ENCODE data around the gene TEX12.

Gene TEX12

DNA sequence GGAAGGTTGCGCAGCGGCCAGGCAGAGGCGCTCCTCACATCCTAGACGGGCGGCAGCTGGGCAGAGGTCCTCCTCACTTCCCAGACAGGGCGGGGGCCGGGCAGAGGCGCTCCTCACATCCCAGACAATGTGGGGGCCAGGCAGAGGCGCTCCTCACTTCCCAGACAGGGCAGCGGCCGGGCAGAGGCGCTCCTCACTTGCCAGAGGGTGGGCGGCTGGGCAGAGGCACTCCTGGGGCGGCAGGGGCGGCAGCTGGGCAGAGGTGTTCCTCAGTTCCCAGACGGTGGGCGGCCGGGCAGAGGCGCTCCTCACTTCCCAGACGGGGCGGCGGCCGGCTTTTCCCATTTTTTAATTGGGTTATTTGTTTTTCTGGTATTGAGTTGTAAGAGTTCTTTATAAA is 38.9 kb downstream of the TEX12 start:
- no peak for TF ChIP-seq EZH2 (IDR thresholded peaks at IDR 0.05; ENCODE audit: borderline replicate concordance, low read length)
- no peak for TF ChIP-seq CTCF (IDR thresholded peaks at IDR 0.05; ENCODE audit: low read length)

DNA sequence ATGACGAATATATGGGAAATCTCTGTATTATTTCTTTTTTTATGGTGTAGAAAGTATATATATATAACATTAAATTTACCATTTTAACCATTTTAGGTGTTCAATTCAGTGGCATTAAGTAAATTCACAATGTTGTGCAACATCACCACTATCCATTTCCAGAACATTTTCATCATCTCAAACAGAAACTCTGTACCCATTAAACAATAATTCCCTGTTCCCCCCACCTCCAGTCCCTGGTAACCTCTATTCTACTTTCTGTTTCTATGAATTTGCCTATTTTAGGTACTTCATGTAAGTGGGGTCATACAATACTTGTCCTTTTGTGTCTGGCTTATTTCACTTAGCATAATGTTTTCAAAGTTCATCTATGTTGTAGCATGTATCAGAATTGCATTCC is 43.7 kb downstream of the TEX12 start:
- no peaks in the 10 kb centered on the region for H3F3A ChIP-seq (ENCODE audit: insufficient read depth, low read length)
- TF ChIP-seq EZH2 (IDR thresholded peaks at IDR 0.05; ENCODE audit: borderline replicate concordance, low read length) (no peak), CTCF (IDR thresholded peaks at IDR 0.05; ENCODE audit: low read length) (no peak)

More for the DNA sequence above, 38.9 kb downstream of the TEX12 start:
- Histone ChIP-seq H4K20me1 (ENCODE audit: insufficient read depth, low read length) (no peaks in the 10 kb centered on the region), H3K4me1 (ENCODE audit: insufficient read depth, low read length, severe bottlenecking) (no peaks in the 10 kb centered on the region), H3K9me2 (ENCODE audit: low read depth, low read length) (no peaks in the 10 kb centered on the region), H3K36me3 (ENCODE audit: insufficient read depth, low read length) (no peaks in the 10 kb centered on the region), H3F3A (ENCODE audit: insufficient read depth, low read length) (no peaks in the 10 kb centered on the region), H3K4me2 (ENCODE audit: low read length) (no peak overlapping the region), H3K9me3 (ENCODE audit: low read length) (no peaks in the 10 kb centered on the region), H3K79me2 (ENCODE audit: insufficient read depth, low read length) (no peaks in the 10 kb centered on the region), H3K9ac (ENCODE audit: low read length) (no peak overlapping the region), H3K4me3 (ENCODE audit: low read depth, low read length, poor library complexity, severe bottlenecking) (no peak overlapping the region), H2AFZ (ENCODE audit: low read length) (no peak overlapping the region), H3K27me3 (ENCODE audit: insufficient read depth, low read length) (no peaks in the 10 kb centered on the region), H3K27ac (ENCODE audit: low read depth, low read length, poor library complexity, severe bottlenecking) (no peak overlapping the region)

GRCh38 chr11:112211536-112211935 is 44.4 kb downstream of the TEX12 start:
- no peaks in the 10 kb centered on the region for H3K9me2 ChIP-seq (ENCODE audit: low read depth, low read length)
- 0 out of 2 replicates have a peak, but pooled peaks cover 5% of the 10 kb centered on the region for H3K27me3 ChIP-seq (ENCODE audit: insufficient read depth, low read length)
- no peaks in the 10 kb centered on the region for H3F3A ChIP-seq (ENCODE audit: insufficient read depth, low read length)
- no peak overlapping the region for H2AFZ ChIP-seq (ENCODE audit: low read length)
- no peaks in the 10 kb centered on the region for H4K20me1 ChIP-seq (ENCODE audit: insufficient read depth, low read length)
- H3K27ac ChIP-seq (ENCODE audit: low read depth, low read length, poor library complexity, severe bottlenecking), result no peak overlapping the region
- no peaks in the 10 kb centered on the region for H3K9me3 ChIP-seq (ENCODE audit: low read length)
- no peaks in the 10 kb centered on the region for H3K36me3 ChIP-seq (ENCODE audit: insufficient read depth, low read length)
- no peaks in the 10 kb centered on the region for H3K79me2 ChIP-seq (ENCODE audit: insufficient read depth, low read length)
- H3K4me2 ChIP-seq (ENCODE audit: low read length), result no peak overlapping the region
- H3K4me1 ChIP-seq (ENCODE audit: insufficient read depth, low read length, severe bottlenecking), result no peaks in the 10 kb centered on the region
- TF ChIP-seq CTCF (IDR thresholded peaks at IDR 0.05; ENCODE audit: low read length), result no peak
- TF ChIP-seq EZH2 (IDR thresholded peaks at IDR 0.05; ENCODE audit: borderline replicate concordance, low read length), result no peak
- H3K4me3 ChIP-seq (ENCODE audit: low read depth, low read length, poor library complexity, severe bottlenecking), result no peak overlapping the region
- H3K9ac ChIP-seq (ENCODE audit: low read length), result no peak overlapping the region

More for the DNA sequence above, 43.7 kb downstream of the TEX12 start:
- no peaks in the 10 kb centered on the region for H3K9me2 ChIP-seq (ENCODE audit: low read depth, low read length)
- no peaks in the 10 kb centered on the region for H4K20me1 ChIP-seq (ENCODE audit: insufficient read depth, low read length)
- no peak overlapping the region for H3K27ac ChIP-seq (ENCODE audit: low read depth, low read length, poor library complexity, severe bottlenecking)
- no peak overlapping the region for H3K4me3 ChIP-seq (ENCODE audit: low read depth, low read length, poor library complexity, severe bottlenecking)
- no peaks in the 10 kb centered on the region for H3K4me1 ChIP-seq (ENCODE audit: insufficient read depth, low read length, severe bottlenecking)
- H3K79me2 ChIP-seq (ENCODE audit: insufficient read depth, low read length), result no peaks in the 10 kb centered on the region
- H3K9me3 ChIP-seq (ENCODE audit: low read length), result no peaks in the 10 kb centered on the region
- no peak overlapping the region for H3K4me2 ChIP-seq (ENCODE audit: low read length)
- 0 out of 2 replicates have a peak, but pooled peaks cover 5% of the 10 kb centered on the region for H3K27me3 ChIP-seq (ENCODE audit: insufficient read depth, low read length)
- H2AFZ ChIP-seq (ENCODE audit: low read length), result no peak overlapping the region
- no peaks in the 10 kb centered on the region for H3K36me3 ChIP-seq (ENCODE audit: insufficient read depth, low read length)
- H3K9ac ChIP-seq (ENCODE audit: low read length), result no peak overlapping the region

All from OCI-LY1 (cell line).